ENCODE measurements around the gene SLC22A1.
A peak's percentile ranks its signal among the peaks of the same experiment; 100 is the strongest.
"Not testable (repeated sequence)": the region's sequence is repeated elsewhere in the genome, so short reads cannot be mapped to it uniquely, and the experiment has no call there.

SLC22A1 gene

GRCh38 chr6:160134779-160135547 is 13.3 kb downstream of the SLC22A1 start:
- no peak overlapping the region for H3K27ac ChIP-seq
- H3K4me3 ChIP-seq: no peak overlapping the region

- H3K27ac ChIP-seq: no peak overlapping the region
- H3K4me3 ChIP-seq: no peak overlapping the region
These were observed 14.5 kb downstream of the SLC22A1 start for GRCh38 chr6:160135907-160136655.

DNA sequence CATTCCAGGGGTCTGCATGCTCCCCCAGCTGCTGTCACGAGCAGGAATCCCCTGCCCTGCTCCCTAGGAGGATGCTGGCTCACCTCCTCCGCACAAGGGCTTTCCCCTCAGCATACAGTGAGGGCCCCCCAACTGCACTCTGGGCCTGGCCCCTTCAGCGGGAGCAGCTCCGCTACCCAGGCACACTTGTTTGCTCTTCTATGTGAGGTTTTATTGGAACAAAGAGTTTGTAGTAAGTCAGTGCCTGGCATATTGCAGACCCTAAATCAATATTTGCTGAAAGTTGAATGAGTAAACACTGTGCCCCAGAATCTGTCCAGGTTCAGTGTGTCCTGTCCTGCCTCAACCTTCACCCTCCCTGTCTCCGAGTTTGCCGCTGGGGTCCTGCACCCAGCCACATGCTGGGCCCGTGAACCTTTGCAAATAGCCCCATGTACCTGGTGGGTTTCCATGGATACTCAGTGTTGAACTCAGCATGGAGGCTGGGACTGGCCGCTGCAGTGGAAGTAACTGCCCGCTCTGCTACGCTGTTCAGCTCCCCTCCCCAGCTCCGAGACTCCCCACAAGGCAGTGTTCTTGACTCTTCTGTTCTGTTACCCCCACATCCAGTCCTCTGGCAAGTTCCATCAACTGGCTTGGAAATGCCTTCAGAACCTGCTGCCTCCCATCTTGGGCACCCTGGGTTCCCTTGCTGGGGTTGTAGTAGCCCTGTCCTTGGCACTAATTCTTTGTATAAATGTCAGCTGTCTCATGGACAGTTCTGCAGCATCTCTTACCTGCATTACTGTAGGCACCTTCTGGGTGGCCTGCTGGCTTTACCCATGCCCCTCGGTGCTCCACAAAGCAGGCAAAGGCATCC is 15.7 kb downstream of the SLC22A1 start:
- Histone ChIP-seq H3K27ac (no peak overlapping the region), H3K4me3 (no peak overlapping the region)

- H3K4me3 ChIP-seq: no peak overlapping the region
- no peak overlapping the region for H3K27ac ChIP-seq
These were observed 16.6 kb downstream of the SLC22A1 start for GRCh38 chr6:160137989-160138835.

GRCh38 chr6:160138839-160139419 is 17.3 kb downstream of the SLC22A1 start:
- no peak overlapping the region for H3K27ac ChIP-seq
- no peak overlapping the region for H3K4me3 ChIP-seq

DNA sequence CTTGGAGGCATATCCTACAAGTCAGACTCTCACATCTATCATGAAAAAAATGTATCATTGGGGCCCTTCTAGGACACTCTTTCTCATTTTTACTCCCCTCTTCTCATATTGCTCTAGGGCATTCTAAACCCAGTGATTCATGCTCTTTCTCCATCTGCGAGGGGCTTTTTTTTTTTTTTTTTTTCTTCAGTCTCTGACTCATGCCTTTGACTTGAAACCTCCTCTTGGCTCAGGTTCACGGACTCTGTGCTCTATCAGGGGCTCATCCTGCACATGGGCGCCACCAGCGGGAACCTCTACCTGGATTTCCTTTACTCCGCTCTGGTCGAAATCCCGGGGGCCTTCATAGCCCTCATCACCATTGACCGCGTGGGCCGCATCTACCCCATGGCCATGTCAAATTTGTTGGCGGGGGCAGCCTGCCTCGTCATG is 17.8 kb downstream of the SLC22A1 start:
- H3K27ac ChIP-seq: no peak overlapping the region

GRCh38 chr6:160140493-160140892 is 18.9 kb downstream of the SLC22A1 start:
- H3K4me3 ChIP-seq, H3K27ac ChIP-seq: not testable (repeated sequence)

More for the DNA sequence above, 17.8 kb downstream of the SLC22A1 start:
- H3K4me3 ChIP-seq: no peak overlapping the region

- peak overlapping the region in 1 of 21 experiments; percentile 25 for H3K27ac ChIP-seq
- H3K4me3 ChIP-seq: no peak overlapping the region
These were observed 19.5 kb downstream of the SLC22A1 start for GRCh38 chr6:160141001-160141726.

DNA sequence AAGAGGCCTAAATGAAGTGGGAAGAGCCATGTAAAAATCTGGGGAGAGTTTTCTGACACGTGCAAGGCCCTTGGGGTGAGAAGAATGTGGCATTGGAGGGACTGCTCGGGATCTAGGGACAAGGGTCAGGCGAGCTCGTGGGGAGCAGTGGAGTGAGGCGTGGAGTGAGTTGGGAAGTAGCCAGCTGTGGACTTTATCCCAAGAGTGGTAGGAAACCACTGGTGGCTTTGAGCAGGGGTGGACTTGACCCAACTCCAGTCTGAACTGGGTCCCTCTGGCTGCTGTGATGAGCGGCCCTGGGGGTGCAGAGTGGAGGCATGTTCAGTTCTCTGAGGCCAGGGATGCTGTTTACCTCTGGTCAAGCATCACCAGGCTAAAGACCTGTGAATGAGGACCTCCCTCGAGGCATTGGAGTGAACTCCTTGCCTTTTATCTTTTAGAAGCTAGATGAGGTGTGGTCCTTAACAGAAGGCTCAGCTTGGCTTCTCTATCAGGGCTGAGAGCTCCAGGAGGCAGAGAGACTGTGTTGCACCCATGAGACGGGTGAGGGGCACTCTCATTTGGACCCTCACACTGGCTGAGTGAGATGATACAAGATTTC is 20.6 kb downstream of the SLC22A1 start:
- H3K27ac ChIP-seq: peak overlapping the region in 1 of 21 experiments; percentile 25
- H3K4me3 ChIP-seq: no peak overlapping the region

- no peak overlapping the region for H3K4me3 ChIP-seq
- no peak overlapping the region for H3K27ac ChIP-seq
These were observed 25.0 kb downstream of the SLC22A1 start for GRCh38 chr6:160146454-160147145.

GRCh38 chr6:160147146-160147536 is 25.5 kb downstream of the SLC22A1 start:
- H3K27ac ChIP-seq: no peak overlapping the region

GRCh38 chr6:160154471-160154870 is 32.9 kb downstream of the SLC22A1 start:
- Histone ChIP-seq H3K4me3 (no peak overlapping the region), H3K27ac (no peak overlapping the region)

More at GRCh38 chr6:160147146-160147536, 25.5 kb downstream of the SLC22A1 start:
- H3K4me3 ChIP-seq: no peak overlapping the region

- Histone ChIP-seq H3K27ac (no peak overlapping the region), H3K4me3 (no peak overlapping the region)
These were observed 35.2 kb downstream of the SLC22A1 start for GRCh38 chr6:160156842-160157241.

DNA sequence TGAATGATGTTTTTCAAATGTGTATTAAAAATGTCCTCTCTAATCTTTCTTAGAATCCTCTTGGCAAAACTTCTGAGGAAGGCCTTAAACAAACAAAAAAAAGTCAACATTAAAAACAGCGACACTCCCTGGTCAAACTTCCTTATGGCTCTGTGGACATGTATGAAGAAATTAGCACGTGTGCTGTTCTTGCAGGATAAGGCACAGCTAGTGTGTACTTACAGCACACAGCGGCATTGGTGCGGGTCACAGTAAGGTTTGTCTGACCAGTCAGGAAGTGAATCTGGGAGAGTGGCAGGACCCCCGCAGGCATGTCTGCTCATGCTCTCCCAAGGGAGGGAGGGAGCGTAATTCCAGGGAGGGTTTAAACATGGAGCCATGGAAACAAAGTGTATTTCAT is 38.8 kb downstream of the SLC22A1 start:
- Histone ChIP-seq H3K27ac (no peak overlapping the region), H3K4me3 (no peak overlapping the region)

GRCh38 chr6:160160929-160161646 is 39.5 kb downstream of the SLC22A1 start:
- H3K27ac ChIP-seq: no peak overlapping the region
- H3K4me3 ChIP-seq: no peak overlapping the region

DNA sequence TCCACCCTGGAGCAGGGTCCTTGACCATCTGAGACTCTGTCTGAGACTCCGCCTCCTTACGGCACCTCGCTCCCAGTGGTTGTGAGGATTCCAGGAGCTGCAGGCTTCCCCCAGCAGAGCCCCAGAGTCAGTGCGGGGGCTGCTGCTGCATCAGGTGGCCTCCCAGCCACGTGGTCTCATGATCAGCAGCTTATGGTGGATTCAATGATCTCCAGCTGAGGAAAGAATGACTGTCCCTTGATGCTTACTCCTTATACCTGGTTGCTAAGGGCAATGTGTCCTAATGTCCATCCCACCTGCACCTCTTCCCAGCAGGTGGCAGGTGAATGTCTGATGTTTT is 40.0 kb downstream of the SLC22A1 start:
- Histone ChIP-seq H3K27ac (no peak overlapping the region), H3K4me3 (no peak overlapping the region)
